GM18508 (cell line): ENCODE data around the gene RPL22.
"Not testable (repeated sequence)": the region's sequence is repeated elsewhere in the genome, so short reads cannot be mapped to it uniquely, and the experiment has no call there.

ENCODE experiments used
- ATAC-seq: cut with Tn5 transposase; IDR thresholded peaks from one replicate; pipeline ENCODE4 v1.9.1; 2021; ENCODE audit warnings: moderate number of reproducible peaks; ENCODE audit not compliant: insufficient read depth, unreplicated experiment

RPL22 gene

DNA sequence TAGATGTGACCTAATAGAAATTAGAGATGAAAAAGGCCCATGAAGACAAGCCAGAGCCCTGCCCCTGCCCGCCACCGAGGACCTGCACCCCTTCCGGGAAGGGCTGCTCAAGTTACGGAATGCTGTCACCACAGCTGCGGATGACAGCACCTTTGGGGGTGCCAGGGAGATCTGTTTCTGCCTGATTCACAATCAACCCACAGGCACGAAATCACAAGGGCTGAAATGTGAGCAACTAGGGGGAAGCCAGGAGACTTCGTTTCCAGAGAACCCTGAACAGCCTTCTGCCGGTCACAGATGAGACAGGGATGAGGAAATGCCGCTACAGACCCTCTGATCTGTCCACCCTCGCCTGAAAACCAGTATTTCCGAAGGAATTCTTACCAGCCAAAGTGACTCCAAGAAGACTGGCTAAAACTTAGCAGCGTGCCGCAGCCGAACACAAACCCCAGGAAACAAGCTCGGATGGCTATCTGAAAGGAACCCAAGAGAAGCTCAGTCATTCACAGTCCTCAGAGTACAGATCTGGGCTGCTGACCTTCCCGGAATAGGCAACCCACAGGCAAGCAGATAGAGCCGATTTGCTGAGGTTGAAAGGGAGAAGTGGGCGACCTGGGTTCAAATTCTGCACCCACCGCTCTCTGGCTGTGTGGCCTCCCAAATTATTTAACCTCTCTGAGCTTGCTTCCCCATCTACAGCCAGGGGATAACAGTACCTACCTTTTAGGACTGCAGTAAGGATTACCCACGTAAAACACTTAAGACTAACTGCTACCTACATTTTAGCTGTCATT lies 35.3 kb upstream of the RPL22 start:
- no peak for ATAC-seq

DNA sequence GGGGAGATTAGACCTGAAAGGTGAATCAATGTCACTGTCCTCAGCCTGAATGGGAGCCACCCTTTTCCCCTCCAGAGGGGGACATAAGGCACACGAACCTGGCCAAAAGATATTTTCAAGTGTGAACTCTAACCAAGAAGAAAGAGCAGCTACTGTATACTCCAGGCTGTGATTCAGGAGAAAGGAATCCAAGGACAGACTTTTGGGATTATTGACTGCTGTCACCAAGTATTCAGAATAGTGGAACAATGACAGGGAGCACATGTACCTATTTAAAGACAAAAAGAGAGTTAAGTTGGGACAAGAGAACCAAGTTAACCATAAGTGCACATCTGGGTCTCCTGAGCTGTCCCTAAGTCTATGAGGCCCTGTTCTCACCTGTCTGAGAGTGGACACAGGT lies 34.0 kb upstream of the RPL22 start:
- no peak for ATAC-seq

DNA sequence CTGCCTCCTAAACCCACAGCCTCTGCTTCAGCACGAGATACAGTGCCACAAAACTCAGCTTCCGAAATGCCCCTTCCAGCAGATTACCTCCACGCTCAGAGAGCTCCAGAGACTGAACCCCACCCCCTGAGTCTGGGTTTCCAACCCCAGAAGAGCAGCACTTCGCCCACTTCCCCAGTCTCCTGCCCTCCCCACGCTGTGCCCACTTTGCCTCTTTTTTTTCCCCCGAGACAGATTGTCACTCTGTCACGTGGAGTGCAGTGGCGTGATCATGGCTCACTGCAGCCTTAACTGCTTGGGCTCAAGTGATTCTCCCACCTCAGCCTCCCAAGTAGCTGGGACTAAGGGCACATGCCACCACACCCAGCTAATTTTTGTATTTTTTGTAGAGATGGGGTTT lies 26.3 kb upstream of the RPL22 start:
- no peak for ATAC-seq

DNA sequence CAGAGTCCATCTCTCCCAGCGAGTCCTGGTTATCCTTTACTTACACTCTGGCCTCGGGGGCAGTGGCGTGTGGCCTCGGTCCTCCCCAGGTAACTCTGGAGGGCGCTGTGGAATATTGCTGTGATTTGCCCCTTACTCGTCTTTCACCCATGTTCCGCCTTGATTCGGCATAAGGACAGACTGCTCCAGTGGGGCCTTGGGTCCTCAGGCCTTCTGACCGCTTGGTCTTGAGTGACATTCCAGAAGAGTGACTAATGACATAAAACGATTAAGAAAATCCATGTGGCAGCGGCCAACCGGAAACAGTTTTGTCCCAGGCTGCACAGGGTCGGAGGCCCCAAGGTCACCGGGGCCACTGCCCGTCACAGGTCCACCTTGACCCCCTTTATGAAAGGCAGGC lies 25.3 kb upstream of the RPL22 start:
- ATAC-seq: no peak

DNA sequence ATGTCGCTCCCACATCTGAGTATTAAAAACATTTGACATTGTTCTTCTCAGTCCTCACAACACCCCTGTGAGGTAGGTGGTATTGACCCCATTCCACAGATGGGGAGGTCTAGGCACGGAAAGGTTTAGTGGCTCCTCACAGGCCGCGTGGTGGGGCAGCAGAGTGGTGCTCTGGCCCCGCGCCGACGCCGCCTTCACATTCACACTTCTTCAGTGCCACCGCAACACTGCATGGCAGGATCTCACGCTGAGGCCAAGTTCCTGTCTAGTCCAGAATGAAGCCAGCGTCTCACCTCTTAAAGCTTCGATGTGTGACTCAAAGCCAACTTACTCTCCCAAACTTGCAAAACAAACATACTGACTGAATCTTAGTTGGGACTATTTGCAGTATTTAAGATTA lies 24.2 kb upstream of the RPL22 start:
- ATAC-seq: no peak

DNA sequence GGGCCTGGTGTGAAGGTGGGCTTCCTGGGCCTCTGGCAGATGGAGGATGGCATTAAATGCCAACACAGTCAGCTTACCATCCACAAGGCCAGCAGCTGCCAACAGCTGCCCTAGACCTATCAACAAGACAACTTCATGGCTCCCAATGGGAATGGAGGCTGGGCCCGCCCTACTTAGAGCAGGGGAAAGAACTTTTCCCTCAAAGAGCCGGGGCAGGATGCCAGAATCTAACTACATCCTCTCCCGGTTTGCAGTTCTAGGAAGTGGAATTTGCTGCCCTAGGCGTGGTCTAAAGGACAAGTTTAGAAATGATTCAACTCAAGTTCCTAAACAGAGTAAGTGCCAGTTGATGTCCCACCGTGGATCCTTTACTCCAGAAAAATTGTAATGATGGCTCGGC lies 23.2 kb upstream of the RPL22 start:
- ATAC-seq: no peak

DNA sequence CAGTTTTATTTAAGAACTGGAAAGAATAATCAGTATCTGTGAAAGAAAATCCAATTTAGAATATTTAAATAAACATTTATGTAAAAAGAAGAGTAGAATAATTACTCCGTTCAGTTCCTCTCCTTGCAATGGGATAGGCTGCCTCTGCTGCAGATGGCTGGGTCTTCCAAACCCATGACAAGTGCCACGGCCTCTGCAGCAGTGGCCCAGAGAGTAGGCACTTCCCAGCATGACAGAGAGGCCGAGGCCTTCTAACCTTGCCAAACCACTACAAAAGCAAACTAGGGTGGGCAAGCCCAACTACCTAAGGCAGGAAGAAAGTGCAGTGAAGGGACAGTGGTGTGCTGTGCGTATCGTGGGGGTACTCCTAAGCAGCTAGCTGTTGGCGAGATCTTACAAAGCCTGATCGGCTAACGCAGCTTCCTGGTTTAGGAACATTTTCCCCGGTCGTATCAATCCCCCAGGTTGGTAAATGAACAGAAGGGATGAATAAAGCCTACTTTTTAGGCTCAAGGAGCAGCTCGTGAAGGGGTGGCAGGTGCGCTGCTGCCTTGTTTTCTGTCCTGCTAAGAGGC lies 21.9 kb upstream of the RPL22 start:
- no peak for ATAC-seq

DNA sequence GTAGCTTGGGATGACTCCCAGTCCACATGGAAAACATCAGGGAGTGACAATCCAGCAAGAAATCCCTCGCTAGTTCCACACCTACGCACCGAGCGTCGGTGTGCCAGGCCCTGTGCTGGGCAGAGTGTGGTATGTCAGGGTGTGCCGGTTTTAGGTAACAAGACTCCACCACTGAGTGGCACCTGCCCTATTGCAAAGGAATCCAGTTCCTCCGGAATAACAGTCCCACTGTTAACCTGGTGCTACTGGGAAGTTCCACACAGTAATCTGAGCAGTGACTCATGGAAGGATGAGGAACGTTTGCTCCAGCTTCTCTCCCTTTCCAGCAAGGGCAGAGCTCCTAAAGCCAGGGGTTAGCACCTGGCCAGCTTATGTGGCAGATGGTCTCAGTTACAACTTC lies 20.8 kb upstream of the RPL22 start:
- ATAC-seq: no peak

DNA sequence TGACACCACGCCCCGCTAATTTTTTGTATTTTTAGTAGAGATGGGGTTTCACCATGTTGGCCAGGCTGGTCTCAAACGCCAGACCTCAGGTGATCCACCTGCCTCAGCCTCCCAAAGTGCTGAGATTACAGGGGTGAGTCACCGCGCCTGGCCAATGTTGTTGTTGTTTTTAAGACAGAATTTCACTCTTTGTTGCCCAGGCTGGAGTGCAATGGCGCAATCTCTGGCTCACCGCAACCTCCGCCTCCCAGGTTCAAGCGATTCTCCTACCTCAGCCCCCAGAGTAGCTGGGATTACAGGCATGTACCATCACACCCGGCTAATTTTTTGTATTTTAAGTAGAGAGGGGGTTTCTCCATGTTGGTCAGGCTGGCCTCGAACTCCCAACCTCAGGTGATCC lies 20.2 kb upstream of the RPL22 start:
- ATAC-seq: not testable (repeated sequence)

DNA sequence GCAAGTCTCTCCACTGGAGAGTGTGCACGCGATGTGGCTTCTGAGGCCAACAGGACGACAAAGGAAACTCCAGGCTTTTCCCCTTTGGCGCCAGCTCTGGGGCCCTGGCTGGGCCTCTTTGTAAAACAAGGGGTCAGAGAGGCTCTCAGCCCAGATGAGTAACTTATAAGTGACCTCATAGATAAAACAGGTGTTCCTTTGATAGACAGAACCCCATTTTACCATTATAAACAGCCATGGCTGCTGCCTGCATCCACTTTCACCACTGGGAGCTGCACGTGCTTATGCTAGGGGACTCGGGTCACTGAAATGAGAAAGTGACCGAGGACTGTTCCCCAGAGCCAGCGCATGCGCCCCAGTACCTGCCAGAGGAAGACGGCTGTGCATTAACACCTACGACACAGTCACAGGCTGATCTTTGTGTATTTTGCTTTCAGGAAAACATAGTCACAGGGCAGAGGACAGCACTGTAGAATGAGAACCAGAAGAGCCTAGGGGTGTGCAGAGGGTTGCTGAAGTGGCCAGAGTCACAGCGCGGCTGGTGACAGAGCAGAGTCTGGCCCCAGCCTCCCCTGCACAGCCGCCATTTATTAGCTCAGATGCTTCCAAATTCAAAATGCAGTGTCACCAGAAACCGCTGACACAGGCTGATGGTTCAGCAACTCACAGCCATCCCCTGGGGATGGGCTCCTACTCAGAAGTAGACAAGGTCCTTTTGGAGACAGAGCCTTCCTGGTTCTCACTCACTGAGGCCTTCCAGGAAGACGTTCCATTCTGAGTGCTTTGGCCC lies 19.2 kb upstream of the RPL22 start:
- ATAC-seq: no peak

DNA sequence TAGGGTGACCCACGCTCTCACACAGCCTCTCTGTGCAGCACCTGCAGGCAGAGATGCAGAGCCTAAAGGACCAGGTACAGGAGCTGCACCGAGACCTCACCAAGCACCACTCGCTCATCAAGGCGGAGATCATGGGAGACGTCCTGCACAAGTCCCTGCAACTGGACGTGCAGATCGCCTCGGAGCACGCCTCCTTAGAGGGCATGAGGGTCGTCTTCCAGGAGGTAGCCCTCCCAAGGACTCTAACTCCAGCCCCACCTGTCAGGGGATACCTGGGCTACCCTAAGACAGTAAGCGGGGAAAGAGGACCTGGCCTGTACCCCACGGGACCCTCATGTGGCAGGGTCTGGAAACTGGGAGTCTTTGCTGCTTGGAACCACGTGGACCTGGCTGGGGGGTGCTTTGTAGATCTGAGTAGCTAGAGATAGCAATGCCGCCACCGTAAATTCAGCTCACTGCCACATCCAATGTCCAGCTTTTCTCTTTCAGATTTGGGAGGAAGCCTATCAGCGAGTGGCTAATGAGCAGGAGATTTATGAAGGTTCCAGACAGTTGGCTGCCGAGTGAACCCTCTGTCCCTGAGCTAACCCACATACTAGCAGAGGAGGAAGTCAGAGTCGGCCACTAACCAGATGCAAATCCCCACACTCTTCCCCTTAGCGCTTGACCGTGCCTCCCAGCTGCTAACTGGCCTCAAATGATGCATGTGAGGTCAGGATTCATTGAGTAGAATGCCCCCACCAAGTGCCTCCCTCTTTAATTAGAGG lies 13.0 kb upstream of the RPL22 start:
- ATAC-seq: no peak

DNA sequence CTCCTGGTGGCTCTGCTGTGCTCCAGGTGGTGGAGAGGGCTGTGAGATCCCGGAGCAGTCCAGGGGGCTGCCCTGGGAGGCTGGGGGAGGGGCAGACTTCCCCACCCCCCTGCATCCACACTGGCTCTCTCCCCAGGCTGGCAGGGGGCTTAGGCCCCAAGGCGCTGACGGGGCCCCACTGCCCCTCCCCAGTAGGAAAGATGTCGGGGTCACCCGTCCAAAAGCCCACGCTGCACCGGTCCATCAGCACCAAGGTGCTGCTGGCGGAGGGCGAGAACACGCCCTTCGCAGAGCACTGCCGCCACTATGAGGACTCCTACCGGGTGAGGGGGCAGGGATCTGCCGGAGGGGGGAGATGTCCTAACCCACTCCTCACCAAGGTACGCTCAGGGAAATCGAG lies 12.3 kb upstream of the RPL22 start:
- no peak for ATAC-seq

DNA sequence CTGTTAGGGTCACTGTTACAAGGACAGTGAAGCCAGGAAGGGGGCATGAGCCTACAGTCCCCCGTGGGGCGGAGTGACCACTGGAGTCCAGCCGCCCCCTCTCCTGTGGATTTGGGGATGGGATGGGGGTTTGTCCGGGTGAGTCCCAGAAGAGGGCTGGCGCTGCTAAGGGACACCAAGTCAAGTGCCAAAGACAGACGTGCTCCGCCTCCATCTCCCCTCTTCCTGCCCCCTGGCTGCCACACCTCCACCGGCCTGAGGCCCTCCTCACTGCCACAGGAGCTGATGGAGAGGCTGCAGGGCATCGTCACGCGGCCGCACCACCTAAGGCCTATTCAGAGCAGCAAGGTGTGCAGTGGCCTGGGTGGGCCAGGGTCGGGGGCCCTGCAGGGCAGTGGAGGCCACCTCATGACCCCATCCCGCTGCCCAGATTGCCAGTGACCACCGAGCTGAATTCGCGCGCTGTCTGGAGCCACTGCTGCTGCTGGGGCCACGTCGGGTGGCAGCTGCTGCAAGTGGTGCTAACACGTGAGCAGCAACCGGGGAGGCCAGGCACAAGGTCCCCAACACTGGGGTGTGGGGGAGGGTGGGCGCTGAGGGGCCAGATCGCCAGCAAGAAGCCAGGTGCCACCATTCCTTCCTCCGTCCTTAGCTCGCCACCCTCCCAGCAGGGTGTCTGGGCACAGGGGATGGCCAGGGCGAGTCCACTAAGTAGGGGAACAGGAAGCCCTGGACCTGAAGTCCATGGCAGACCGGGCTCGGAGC lies 11.4 kb upstream of the RPL22 start:
- no peak for ATAC-seq

DNA sequence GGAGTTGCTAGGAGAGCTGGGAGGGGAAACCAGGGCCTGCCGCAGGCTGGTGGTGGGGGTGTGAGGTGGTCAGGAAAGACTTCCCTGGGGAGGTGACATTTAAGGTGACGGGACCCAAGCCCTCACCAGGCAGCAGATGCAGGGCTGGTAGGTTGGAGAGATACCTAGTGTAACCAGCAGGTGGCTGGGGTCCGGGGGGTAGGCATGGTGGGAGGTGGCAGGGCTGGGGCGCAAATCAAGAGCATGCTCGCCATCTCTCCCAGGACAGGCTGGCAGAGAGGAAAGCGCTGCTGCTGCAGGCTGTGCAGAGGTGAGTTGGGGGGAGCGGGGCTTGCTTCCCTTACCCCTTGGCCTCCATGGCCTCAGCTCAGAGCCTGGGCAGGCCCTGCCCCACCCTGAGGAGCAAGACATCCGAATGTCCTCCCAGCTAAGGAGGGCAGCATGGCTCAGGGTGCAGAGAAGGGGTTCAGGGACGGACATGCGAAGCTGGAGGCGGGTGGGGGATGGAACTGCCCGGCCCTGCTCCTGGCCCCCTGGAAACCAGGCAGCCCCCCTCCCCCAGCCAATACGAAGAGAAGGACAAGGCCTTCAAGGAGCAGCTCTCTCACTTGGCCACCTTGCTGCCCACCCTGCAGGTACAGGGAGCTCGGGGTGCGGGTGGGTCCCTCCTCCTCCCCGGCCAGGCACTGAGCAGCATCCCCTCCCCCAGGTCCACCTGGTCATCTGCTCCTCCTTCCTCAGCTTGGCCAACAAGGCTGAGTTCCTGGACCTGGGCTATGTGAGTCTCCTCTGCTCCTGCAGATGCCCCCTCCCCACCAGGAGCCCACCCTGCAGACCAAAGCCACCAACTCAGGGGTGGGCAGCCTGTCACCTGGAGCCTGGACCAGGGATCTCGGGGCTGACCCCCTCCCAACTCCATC lies 10.5 kb upstream of the RPL22 start:
- no peak for ATAC-seq

DNA sequence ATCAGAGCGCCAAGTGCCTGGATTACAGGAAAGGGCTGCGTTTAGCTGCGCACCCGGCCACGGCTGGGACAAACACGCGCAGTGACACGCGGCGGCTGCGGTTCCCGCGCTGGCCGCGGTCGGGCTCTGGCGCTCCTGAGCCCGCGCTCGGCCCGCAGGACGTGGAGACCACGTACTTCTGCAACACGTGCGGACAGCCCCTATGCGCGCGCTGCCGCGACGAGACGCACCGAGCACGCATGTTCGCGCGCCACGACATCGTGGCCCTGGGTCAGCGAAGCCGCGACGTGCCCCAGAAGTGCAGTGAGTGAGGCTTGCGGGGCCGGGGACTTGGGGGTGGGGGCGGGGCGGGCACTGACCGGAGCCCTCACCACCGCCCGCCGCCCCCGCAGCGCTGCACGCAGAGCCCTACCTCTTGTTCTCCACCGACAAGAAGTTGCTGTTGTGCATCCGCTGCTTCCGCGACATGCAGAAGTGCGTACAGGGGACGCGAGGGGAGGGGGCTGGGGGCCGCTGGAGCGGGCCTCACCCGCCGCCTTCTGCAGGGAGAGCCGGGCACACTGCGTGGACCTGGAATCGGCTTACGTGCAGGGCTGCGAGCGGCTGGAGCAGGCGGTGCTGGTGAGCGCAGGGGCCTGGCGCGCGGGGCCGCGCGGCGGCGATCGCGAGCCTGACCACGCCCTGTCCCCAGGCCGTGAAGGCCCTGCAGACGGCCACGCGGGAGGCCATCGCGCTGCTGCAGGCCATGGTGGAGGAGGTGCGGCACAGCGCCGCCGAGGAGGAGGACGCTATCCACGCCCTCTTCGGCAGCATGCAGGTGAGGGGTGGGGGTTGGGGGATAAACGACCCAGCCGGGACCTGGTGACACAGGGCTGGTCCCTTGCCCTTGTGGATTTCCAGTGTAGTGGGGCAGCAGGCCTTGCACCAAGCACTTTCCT lies 9.6 kb upstream of the RPL22 start:
- ATAC-seq: no peak

DNA sequence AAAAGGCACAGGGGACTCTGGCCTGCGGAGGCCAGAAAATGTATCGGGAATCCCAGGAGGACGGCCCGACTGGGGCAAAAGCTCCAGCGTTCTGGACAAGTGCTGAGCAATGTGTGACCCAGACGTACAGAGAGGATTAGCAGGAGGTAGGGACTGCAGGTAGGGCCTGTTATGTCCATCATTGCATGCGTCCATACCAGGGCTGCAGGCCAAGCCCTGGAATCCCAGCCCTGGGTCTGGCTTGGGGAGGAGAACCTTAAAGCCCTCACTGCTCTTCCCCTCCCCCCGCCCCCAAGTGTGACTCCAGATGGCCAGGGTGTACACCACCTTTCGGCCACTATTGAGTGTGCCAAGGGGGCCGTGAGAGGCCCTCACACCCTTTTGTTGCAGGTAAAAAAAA lies 8.5 kb upstream of the RPL22 start:
- no peak for ATAC-seq

DNA sequence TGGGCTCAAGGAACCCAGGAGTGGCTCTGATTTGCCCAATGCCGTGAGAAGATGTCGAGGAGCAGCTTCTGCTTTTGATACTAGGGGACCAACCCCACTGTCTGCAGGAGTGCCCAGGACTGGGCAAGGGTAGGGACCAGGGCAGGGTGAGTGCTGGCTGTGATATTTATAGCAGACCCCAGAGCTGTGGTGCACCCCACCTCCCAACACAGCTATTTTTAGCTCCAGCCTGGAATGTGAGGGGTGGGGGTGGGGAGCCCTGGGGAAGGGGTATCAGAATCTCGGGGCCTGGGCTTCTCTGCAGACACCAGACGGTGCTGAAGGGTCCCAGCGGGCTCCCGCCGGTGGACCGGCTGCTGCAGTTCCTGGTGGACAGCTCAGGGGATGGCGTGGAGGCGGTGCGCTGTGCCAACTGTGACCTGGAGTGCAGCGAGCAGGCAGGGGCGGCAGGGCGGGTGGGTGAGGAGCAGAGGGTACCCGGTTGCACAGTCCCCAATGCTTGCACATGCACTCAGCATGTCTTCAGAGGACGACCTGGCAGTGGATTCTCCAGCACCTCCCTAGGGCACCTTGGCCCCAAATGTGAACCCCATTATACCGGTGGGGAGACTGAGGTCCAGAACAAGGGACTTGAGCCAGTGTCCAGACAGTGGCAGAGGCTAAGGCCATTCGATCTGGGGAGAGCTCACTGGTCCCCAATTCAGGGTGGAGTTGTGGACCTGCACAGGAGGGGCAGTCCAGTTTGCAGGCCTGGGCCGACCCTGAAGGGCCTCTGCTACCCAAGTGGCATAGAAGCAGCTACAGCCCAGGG lies 7.9 kb upstream of the RPL22 start:
- no peak for ATAC-seq
